HepG2 (cell line): ENCODE data around the gene LPO. TPM values are rescaled to one million over a fixed set of nuclear protein-coding genes. Genes with fewer than 3 reads are reported as not detected.

Experiments
- BCL6 ChIP-seq: IDR thresholded peaks from 2 replicates; pipeline ENCODE4 v1.6.1; 2016; ENCODE audit warnings: missing genetic modification reagents, missing compliant biosample characterization
- CHD4 ChIP-seq: fragments of 200-600 bp; sonication (generic); IDR thresholded peaks from 2 replicates; pipeline ENCODE4 v1.7.0; 2017; ENCODE audit warnings: mild to moderate bottlenecking, low read length, borderline replicate concordance
- ESRRA ChIP-seq: sonication (generic); formaldehyde crosslinking; IDR thresholded peaks from 2 replicates; pipeline ENCODE4 v1.5.1; 2020; ENCODE audit warnings: mild to moderate bottlenecking, low read depth, missing genetic modification reagents
- KLF11 ChIP-seq: IDR thresholded peaks from 2 replicates; pipeline ENCODE4 v1.6.1; 2016; ENCODE audit warnings: missing compliant biosample characterization
- KLF9 ChIP-seq: IDR thresholded peaks from 2 replicates; pipeline ENCODE4 v1.6.1; 2016; ENCODE audit warnings: low read depth
- MAF1 ChIP-seq: sonication (generic); formaldehyde crosslinking; IDR thresholded peaks from 2 replicates; pipeline ENCODE4 v1.5.0; 2020; ENCODE audit warnings: missing genetic modification reagents, borderline replicate concordance
- MIXL1 ChIP-seq: IDR thresholded peaks from 2 replicates; pipeline ENCODE4 v1.6.1; 2016
- PAWR ChIP-seq: sonication (generic); formaldehyde crosslinking; IDR thresholded peaks from 2 replicates; pipeline ENCODE4 v1.4.0; 2020; ENCODE audit warnings: missing genetic modification reagents, mild to moderate bottlenecking, borderline replicate concordance
- PHF20 ChIP-seq: sonication (generic); formaldehyde crosslinking; IDR thresholded peaks from 2 replicates; pipeline ENCODE4 v1.5.0; 2020; ENCODE audit warnings: mild to moderate bottlenecking, missing genetic modification reagents
- RFX5 ChIP-seq: IDR thresholded peaks from 2 replicates; pipeline ENCODE4 v1.6.1; 2011; ENCODE audit warnings: low read depth, low read length, improper control_type of control experiment
- SALL2 ChIP-seq: sonication (generic); formaldehyde crosslinking; IDR thresholded peaks from 2 replicates; pipeline ENCODE4 v1.8.1; 2023; ENCODE audit warnings: mild to moderate bottlenecking, missing genetic modification reagents, inconsistent platforms
- SMARCC2 ChIP-seq: fragments of 450-650 bp; IDR thresholded peaks from 2 replicates; pipeline ENCODE4 v1.6.1; 2017; ENCODE audit warnings: antibody characterized with exemption, mild to moderate bottlenecking
- SYNCRIP ChIP-seq: fragments of 200-400 bp; formaldehyde crosslinking; IDR thresholded peaks from 2 replicates; pipeline ENCODE4 v1.6.1; 2018; ENCODE audit warnings: mild to moderate bottlenecking, low read depth, low read length; ENCODE audit not compliant: insufficient read depth
- TCF7 ChIP-seq: sonication (generic); IDR thresholded peaks from 2 replicates; pipeline ENCODE4 v1.6.1; 2016; ENCODE audit warnings: antibody characterized with exemption, low read depth
- ZC3H13 ChIP-seq: sonication (generic); formaldehyde crosslinking; IDR thresholded peaks from 2 replicates; pipeline ENCODE4 v1.8.1; 2023; ENCODE audit warnings: mild to moderate bottlenecking, missing genetic modification reagents, moderate library complexity
- ZNF367 ChIP-seq: sonication (generic); formaldehyde crosslinking; IDR thresholded peaks from 2 replicates; pipeline ENCODE4 v1.4.0; 2020; ENCODE audit warnings: missing genetic modification reagents, borderline replicate concordance
- ZNF431 ChIP-seq: sonication (generic); formaldehyde crosslinking; IDR thresholded peaks from 2 replicates; pipeline ENCODE4 v1.9.0; 2022; ENCODE audit warnings: missing genetic modification reagents, low read depth, mild to moderate bottlenecking, borderline replicate concordance
- ZNF598 ChIP-seq: sonication (generic); formaldehyde crosslinking; IDR thresholded peaks from 2 replicates; pipeline ENCODE4 v1.5.1; 2020; ENCODE audit warnings: mild to moderate bottlenecking, missing genetic modification reagents, borderline replicate concordance
- polyA plus RNA-seq, 8 experiments: library from polyadenylated mRNA; depleted of rRNA in 3 of 8; stranded (reverse) in 7 of 8; unstranded in 1 of 8; fragments of >200 nt; fragmentation: Illumina TruSeq in 4 of 8; extraction: Trizol in 4 of 8; gene quantifications; 2 replicates each; pipeline versions ENCODE4 v1.2.1 to v1.2.3, GENCODE V29; 2011 to 2016; ENCODE audit warnings: low read depth in 4 of 8, missing spikeins in 1 of 8, mixed read lengths in 1 of 8; ENCODE audit not compliant: insufficient read depth in 1 of 8
- total RNA-seq, 5 experiments: library from RNA; depleted of rRNA; stranded (reverse); fragments of >200 nt; fragmentation: Illumina TruSeq; extraction: Trizol; gene quantifications; 2 replicates each; pipeline ENCODE4 v1.2.3, GENCODE V29; 2016; ENCODE audit warnings: low read depth in 1 of 5
- TF ChIP-seq, protein P1 (sequence below): sonication (generic); formaldehyde crosslinking; IDR thresholded peaks from 2 replicates; pipeline ENCODE4 v1.4.0; 2020; ENCODE audit warnings: missing genetic modification reagents
- TF ChIP-seq, protein P2 (sequence below): IDR thresholded peaks from 2 replicates; pipeline ENCODE4 v1.6.1; 2016; ENCODE audit warnings: mild to moderate bottlenecking, missing biosample characterization, missing genetic modification reagents
- TF ChIP-seq, protein P3 (sequence below): sonication (generic); formaldehyde crosslinking; IDR thresholded peaks from 2 replicates; pipeline ENCODE4 v1.4.0; 2020; ENCODE audit warnings: missing genetic modification reagents, mild to moderate bottlenecking, borderline replicate concordance

Gene LPO
- total and polyA plus RNA-seq, 2 of the 13 experiments (the other 11 are each of a cell fraction or from before 2014, with no cell fraction given) = not detected

DNA sequence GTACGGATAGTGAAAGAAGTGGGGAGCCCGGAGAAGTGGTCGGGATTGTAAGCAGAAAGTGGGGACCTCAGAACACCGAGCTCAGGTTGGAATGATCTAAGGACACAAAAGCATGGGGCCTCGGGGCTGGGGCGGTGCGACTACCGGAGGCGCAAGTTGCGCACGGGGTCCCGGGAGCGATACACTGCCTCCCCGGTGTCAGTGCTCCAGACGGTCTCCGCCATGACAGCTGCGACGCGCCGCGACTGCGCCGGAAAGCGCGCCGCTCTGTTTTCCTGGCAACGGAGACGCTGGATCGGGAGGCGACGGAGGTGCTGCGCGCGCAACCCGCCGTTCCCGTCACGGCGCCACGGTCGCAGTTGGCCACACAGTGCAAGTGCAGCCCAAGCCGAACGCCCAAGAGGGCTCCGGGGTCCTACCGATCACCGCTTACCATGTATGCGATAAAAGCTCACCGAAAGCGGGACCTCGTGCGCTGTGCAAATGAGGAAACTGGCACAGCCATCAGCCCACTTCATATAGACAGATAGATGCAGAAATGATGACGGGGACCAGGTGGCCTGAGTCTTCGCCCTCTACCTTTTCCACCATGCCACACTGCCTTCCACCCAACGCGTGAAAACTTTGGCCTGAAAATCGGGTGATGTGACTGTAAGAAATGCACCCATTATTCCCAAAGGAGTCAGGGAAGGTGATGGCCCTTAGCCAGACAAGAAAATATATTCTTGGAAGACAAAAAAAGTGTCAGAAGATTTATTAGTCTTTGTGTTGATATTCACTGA, 19.2 kb upstream of the LPO start, which contains the start of gene MKS1 (continued):
- TF ChIP-seq PAWR = no peak; the same call in 1 of the 2 replicates
- no peak for TF ChIP-seq SMARCC2
- no peak for TF ChIP-seq ZC3H13
- peak; percentile 52; the same call in 1 of the 2 replicates for TF ChIP-seq ESRRA (CRISPR knock-in tag)
- no peak for TF ChIP-seq KLF11 (CRISPR knock-in tag)
- peak; percentile 97 for TF ChIP-seq PHF20 (CRISPR knock-in tag)
- TF ChIP-seq ZNF431 (CRISPR knock-in tag) = 0 out of 2 replicates have a peak, but pooled peaks have one; percentile 72
- TF ChIP-seq, protein P1, sequence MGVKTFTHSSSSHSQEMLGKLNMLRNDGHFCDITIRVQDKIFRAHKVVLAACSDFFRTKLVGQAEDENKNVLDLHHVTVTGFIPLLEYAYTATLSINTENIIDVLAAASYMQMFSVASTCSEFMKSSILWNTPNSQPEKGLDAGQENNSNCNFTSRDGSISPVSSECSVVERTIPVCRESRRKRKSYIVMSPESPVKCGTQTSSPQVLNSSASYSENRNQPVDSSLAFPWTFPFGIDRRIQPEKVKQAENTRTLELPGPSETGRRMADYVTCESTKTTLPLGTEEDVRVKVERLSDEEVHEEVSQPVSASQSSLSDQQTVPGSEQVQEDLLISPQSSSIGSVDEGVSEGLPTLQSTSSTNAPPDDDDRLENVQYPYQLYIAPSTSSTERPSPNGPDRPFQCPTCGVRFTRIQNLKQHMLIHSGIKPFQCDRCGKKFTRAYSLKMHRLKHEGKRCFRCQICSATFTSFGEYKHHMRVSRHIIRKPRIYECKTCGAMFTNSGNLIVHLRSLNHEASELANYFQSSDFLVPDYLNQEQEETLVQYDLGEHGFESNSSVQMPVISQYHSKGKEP (CRISPR knock-in tag) = 0 out of 2 replicates have a peak, but pooled peaks have one; percentile 36
- TF ChIP-seq ZNF367 (CRISPR knock-in tag) = no peak
- TF ChIP-seq ZNF598 (CRISPR knock-in tag) = peak; percentile 91
- peak; percentile 90 for TF ChIP-seq SALL2
- no peak; the same call in 1 of the 2 replicates for TF ChIP-seq BCL6
- peak; percentile 58; the same call in 1 of the 2 replicates for TF ChIP-seq KLF9 (CRISPR knock-in tag)
- TF ChIP-seq CHD4 = no peak
- TF ChIP-seq SYNCRIP = no peak
- TF ChIP-seq, protein P2, sequence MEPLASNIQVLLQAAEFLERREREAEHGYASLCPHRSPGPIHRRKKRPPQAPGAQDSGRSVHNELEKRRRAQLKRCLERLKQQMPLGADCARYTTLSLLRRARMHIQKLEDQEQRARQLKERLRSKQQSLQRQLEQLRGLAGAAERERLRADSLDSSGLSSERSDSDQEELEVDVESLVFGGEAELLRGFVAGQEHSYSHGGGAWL (CRISPR knock-in tag) = peak; percentile 72; the same call in 1 of the 2 replicates
- no peak for TF ChIP-seq MAF1 (CRISPR knock-in tag)
- TF ChIP-seq RFX5 = peak; percentile 29; the same call in 1 of the 2 replicates
- no peak for TF ChIP-seq TCF7
- TF ChIP-seq MIXL1 (CRISPR knock-in tag) = no peak
- TF ChIP-seq, protein P3, sequence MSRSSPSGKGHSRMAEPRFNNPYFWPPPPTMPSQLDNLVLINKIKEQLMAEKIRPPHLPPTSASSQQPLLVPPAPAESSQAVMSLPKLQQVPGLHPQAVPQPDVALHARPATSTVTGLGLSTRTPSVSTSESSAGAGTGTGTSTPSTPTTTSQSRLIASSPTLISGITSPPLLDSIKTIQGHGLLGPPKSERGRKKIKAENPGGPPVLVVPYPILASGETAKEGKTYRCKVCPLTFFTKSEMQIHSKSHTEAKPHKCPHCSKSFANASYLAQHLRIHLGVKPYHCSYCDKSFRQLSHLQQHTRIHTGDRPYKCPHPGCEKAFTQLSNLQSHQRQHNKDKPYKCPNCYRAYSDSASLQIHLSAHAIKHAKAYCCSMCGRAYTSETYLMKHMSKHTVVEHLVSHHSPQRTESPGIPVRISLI = peak; percentile 38; the same call in 1 of the 2 replicates
